NCI-H1048 (cell line): ENCODE measurements around the gene LOXL3.
A peak's percentile ranks its signal among the peaks of the same experiment; 100 is the strongest.

Source experiments
- DNase-seq: peaks from one replicate; lab custom pipeline; 2025; lab: John Stamatoyannopoulos, UW

LOXL3 gene

GRCh38 chr2:74528600-74529356, 25.0 kb downstream of the LOXL3 start:
- no peak for DNase-seq

- DNase-seq, result no peak
Observed at GRCh38 chr2:74527741-74528140, 26.0 kb downstream of the LOXL3 start.

- no peak for DNase-seq
Observed at GRCh38 chr2:74526649-74527230, 27.0 kb downstream of the LOXL3 start.

GRCh38 chr2:74525717-74526648, 27.8 kb downstream of the LOXL3 start, which contains the start of gene DQX1:
TSS of gene DQX1 (minus strand) at chr2:74526231. CDS start at chr2:74525729, 502 bp downstream.
- DNase-seq, result no peak

GRCh38 chr2:74524955-74525716, 28.6 kb downstream of the LOXL3 start:
- no peak for DNase-seq

GRCh38 chr2:74524005-74524404, 29.7 kb downstream of the LOXL3 start:
- DNase-seq, result no peak

GRCh38 chr2:74522516-74522915, 31.2 kb downstream of the LOXL3 start:
- DNase-seq, result no peak

- DNase-seq, result no peak
Observed at GRCh38 chr2:74516650-74517049, 37.1 kb downstream of the LOXL3 start.

- DNase-seq, result no peak
Observed at GRCh38 chr2:74515981-74516633, 37.6 kb downstream of the LOXL3 start.

- no peak for DNase-seq
Observed at GRCh38 chr2:74515271-74515980, 38.3 kb downstream of the LOXL3 start.

- no peak for DNase-seq
Observed at GRCh38 chr2:74514368-74515270, 39.1 kb downstream of the LOXL3 start, which contains the start of gene TLX2. TSS of gene TLX2 (plus strand) at chr2:74514450. CDS start at chr2:74514807, 357 bp downstream.

- DNase-seq, result peak; percentile 41
Observed at GRCh38 chr2:74513605-74514367, 40.0 kb downstream of the LOXL3 start.

- no peak for DNase-seq
Observed at GRCh38 chr2:74512744-74513604, 40.8 kb downstream of the LOXL3 start.

GRCh38 chr2:74511104-74511989, 42.4 kb downstream of the LOXL3 start:
- DNase-seq, result no peak

- DNase-seq, result no peak
Observed at GRCh38 chr2:74510272-74510671, 43.5 kb downstream of the LOXL3 start.

GRCh38 chr2:74507926-74508520, 45.7 kb downstream of the LOXL3 start:
- peak; percentile 4 for DNase-seq
